Liver (tissue), 9 donors: Measurements from ENCODE around the gene PLA2G6. TPM values are rescaled to one million over a fixed set of nuclear protein-coding genes. Genes with fewer than 3 reads are reported as not detected.
"Not testable (repeated sequence)": the region's sequence is repeated elsewhere in the genome, so short reads cannot be mapped to it uniquely, and the experiment has no call there.

Source experiments
- DNase-seq: peaks from one replicate; pipeline ENCODE4 v3.0.0-alpha.2; 2017; ENCODE audit warnings: low spot score
- H3K27ac ChIP-seq, 2 donors: one replicate each; pipeline ENCODE4 v1.7.0; 2013; ENCODE audit warnings: inconsistent platforms in 2 of 2, low read length in 2 of 2, control low read depth in 1 of 2, low read depth in 1 of 2, mild to moderate bottlenecking in 1 of 2
- H3K27me3 ChIP-seq, 4 donors: one replicate each; pipeline versions ENCODE4 v1.6.1 to v1.7.0; 2013; ENCODE audit warnings: low read length in 3 of 4, inconsistent platforms in 1 of 4, mild to moderate bottlenecking in 1 of 4, moderate library complexity in 1 of 4; ENCODE audit not compliant: control insufficient read depth in 4 of 4, insufficient read depth in 4 of 4
- H3K36me3 ChIP-seq, 4 donors: one replicate each; pipeline versions ENCODE4 v1.6.1 to v1.7.0; 2013; ENCODE audit warnings: low read length in 3 of 4, mild to moderate bottlenecking in 3 of 4, low read depth in 1 of 4, moderate library complexity in 1 of 4; ENCODE audit not compliant: control insufficient read depth in 4 of 4, insufficient read depth in 3 of 4
- H3K4me1 ChIP-seq, 4 donors: one replicate each; pipeline versions ENCODE4 v1.6.1 to v1.7.0; 2013; ENCODE audit warnings: low read length in 3 of 4, mild to moderate bottlenecking in 3 of 4, moderate library complexity in 1 of 4; ENCODE audit not compliant: control insufficient read depth in 4 of 4, insufficient read depth in 4 of 4
- H3K4me3 ChIP-seq, 3 donors: one replicate each; pipeline versions ENCODE4 v1.6.1 to v1.7.0; 2013; ENCODE audit warnings: low read length in 3 of 3, control low read depth in 1 of 3, low read depth in 1 of 3, mild to moderate bottlenecking in 1 of 3
- H3K9ac ChIP-seq, 2 donors: one replicate each; pipeline ENCODE4 v1.7.0; 2013; ENCODE audit warnings: low read length in 2 of 2, mild to moderate bottlenecking in 2 of 2, moderate library complexity in 2 of 2, control low read depth in 1 of 2, low read depth in 1 of 2
- H3K9me3 ChIP-seq, 4 donors: one replicate each; pipeline versions ENCODE4 v1.6.1 to v1.7.0; 2013; ENCODE audit warnings: low read length in 3 of 4; ENCODE audit not compliant: control insufficient read depth in 4 of 4
- ATF3 ChIP-seq: IDR thresholded peaks from 2 replicates; pipeline ENCODE4 v1.6.1; 2016; ENCODE audit warnings: antibody characterized with exemption
- CTCF ChIP-seq: fragments of 150-350 bp; IDR thresholded peaks from 2 replicates; pipeline ENCODE4 v1.5.1; 2017; ENCODE audit warnings: improper control_type of control experiment, low read depth, low read length; ENCODE audit not compliant: missing input control
- EGR1 ChIP-seq, 2 donors: IDR thresholded peaks; 2 replicates each; pipeline ENCODE4 v1.6.1; 2016 to 2018; ENCODE audit warnings: antibody characterized with exemption in 2 of 2, low read depth in 2 of 2
- FOXA1 ChIP-seq: IDR thresholded peaks from 2 replicates; pipeline ENCODE4 v1.6.1; 2016; ENCODE audit warnings: antibody characterized with exemption
- FOXA2 ChIP-seq: IDR thresholded peaks from 2 replicates; pipeline ENCODE4 v1.6.1; 2016; ENCODE audit warnings: antibody characterized with exemption
- GABPA ChIP-seq, 2 donors: IDR thresholded peaks in 1 of 2; conservative IDR thresholded peaks in 1 of 2; 2 replicates each; pipeline ENCODE4 v1.6.1; 2016; ENCODE audit warnings: antibody characterized with exemption in 2 of 2, mild to moderate bottlenecking in 1 of 2, moderate library complexity in 1 of 2
- HNF4A ChIP-seq, 2 donors: conservative IDR thresholded peaks; 2 replicates each; pipeline ENCODE4 v1.6.1; 2016; ENCODE audit warnings: antibody characterized with exemption in 2 of 2, mild to moderate bottlenecking in 2 of 2
- JUND ChIP-seq, 2 donors: IDR thresholded peaks; 2 replicates each; pipeline ENCODE4 v1.6.1; 2016; ENCODE audit warnings: antibody characterized with exemption in 2 of 2
- MAX ChIP-seq: IDR thresholded peaks from 2 replicates; pipeline ENCODE4 v1.6.1; 2016; ENCODE audit warnings: antibody characterized with exemption
- NR2F2 ChIP-seq: IDR thresholded peaks from 2 replicates; pipeline ENCODE4 v1.6.1; 2016; ENCODE audit warnings: antibody characterized with exemption
- REST ChIP-seq: IDR thresholded peaks from 2 replicates; pipeline ENCODE4 v1.6.1; 2016; ENCODE audit warnings: antibody characterized with exemption, mild to moderate bottlenecking
- RXRA ChIP-seq, 2 donors: IDR thresholded peaks; 2 replicates each; pipeline ENCODE4 v1.6.1; 2017 to 2018; ENCODE audit warnings: antibody characterized with exemption in 2 of 2, mild to moderate bottlenecking in 1 of 2
- SP1 ChIP-seq: IDR thresholded peaks from 2 replicates; pipeline ENCODE4 v1.6.1; 2018; ENCODE audit warnings: antibody characterized with exemption, mild to moderate bottlenecking
- TAF1 ChIP-seq: conservative IDR thresholded peaks from 2 replicates; pipeline ENCODE4 v1.6.1; 2016; ENCODE audit warnings: antibody characterized with exemption, mild to moderate bottlenecking
- YY1 ChIP-seq: IDR thresholded peaks from 2 replicates; pipeline ENCODE4 v1.6.1; 2016; ENCODE audit warnings: antibody characterized with exemption, mild to moderate bottlenecking
- ZBTB33 ChIP-seq: IDR thresholded peaks from 2 replicates; pipeline ENCODE4 v1.6.1; 2016; ENCODE audit warnings: antibody characterized with exemption
- WGBS: extraction: QIAGEN DNeasy Blood & Tissue Kit; methylation state at CpG from one replicate; pipeline ENCODE4 v1.1.7; 2013; 5-methylcytosine and 5-hydroxymethylcytosine counted together
- polyA plus RNA-seq, 2 donors: library from polyadenylated mRNA; stranded (reverse) in 1 of 2; unstranded in 1 of 2; fragments of 200-250 nt in 1 of 2; fragments of >200 nt in 1 of 2; fragmentation: Nextera tagmentation in 1 of 2; extraction: Ambion mirVana in 1 of 2; gene quantifications; one replicate each; pipeline versions ENCODE4 v1.2.1 to v1.2.3, GENCODE V29; 2013 to 2015
- total RNA-seq, 2 donors: library from RNA; depleted of rRNA; stranded (reverse); fragments of >200 nt; gene quantifications; one replicate each; pipeline ENCODE4 v1.2.3, GENCODE V29; 2014
- donor health status: healthy.
- donor health status: healthy.
- donor health status: healthy.
- donor health status: healthy.
- donor health status: healthy.

Gene PLA2G6
- total and polyA plus RNA-seq, 4 donors, result 5.7 to 9.0 (median 7.2) TPM

GRCh38 chr22:38079804-38080203, 101.8 kb downstream of the PLA2G6 start:
- H3K4me1 ChIP-seq, result peaks cover 6 to 25% (median 16%) of the 10 kb centered on the region in 4 donors
- no peak for TF ChIP-seq RXRA (IDR thresholded peaks at IDR 0.05)
- no peak for TF ChIP-seq SP1
- no peak for TF ChIP-seq TAF1
- TF ChIP-seq EGR1 (IDR thresholded peaks at IDR 0.05; ENCODE audit: low read depth in 2 of 2), result no peak
- TF ChIP-seq ATF3, result no peak
- no peak for TF ChIP-seq FOXA1
- no peak for TF ChIP-seq MAX
- TF ChIP-seq HNF4A (conservative IDR thresholded peaks at IDR 0.05), result no peak
- TF ChIP-seq FOXA2, result no peak
- TF ChIP-seq NR2F2, result no peak
- no peak for TF ChIP-seq YY1
- TF ChIP-seq CTCF, result no peak
- no peak overlapping the region for H3K27ac ChIP-seq
- H3K27me3 ChIP-seq, result no peaks in the 10 kb centered on the region
- peaks cover 0 to 4% (median 0%) of the 10 kb centered on the region in 4 donors for H3K36me3 ChIP-seq
- no peaks in the 10 kb centered on the region for H3K9me3 ChIP-seq
- H3K4me3 ChIP-seq, result no peak overlapping the region
- 94% methylated on average over 7 of the region's 7 CpGs for WGBS
- no peak for DNase-seq
- H3K9ac ChIP-seq, result no peak overlapping the region

GRCh38 chr22:38079208-38079607, 102.4 kb downstream of the PLA2G6 start:
- H3K27me3 ChIP-seq, H3K9ac ChIP-seq, H3K9me3 ChIP-seq, H3K4me3 ChIP-seq, H3K36me3 ChIP-seq, H3K27ac ChIP-seq, DNase-seq: not testable (repeated sequence)
- H3K4me1 ChIP-seq, result peaks cover 9 to 27% (median 16%) of the 10 kb centered on the region in 4 donors
- 98% methylated on average over 2 of the region's 2 CpGs for WGBS

- 89% methylated on average over 22 of the region's 22 CpGs for WGBS
- no peak for DNase-seq
- Histone ChIP-seq H3K9me3 (no peaks in the 10 kb centered on the region), H3K4me1 (peaks cover 9 to 27% (median 16%) of the 10 kb centered on the region in 4 donors), H3K4me3 (no peak overlapping the region), H3K27me3 (no peaks in the 10 kb centered on the region), H3K27ac (no peak overlapping the region), H3K9ac (no peak overlapping the region), H3K36me3 (peaks cover 0 to 7% (median 5%) of the 10 kb centered on the region in 4 donors)
- no peak for TF ChIP-seq NR2F2
- no peak for TF ChIP-seq CTCF
- no peak for TF ChIP-seq REST
- no peak for TF ChIP-seq GABPA (IDR thresholded peaks at IDR 0.05 in 1 of 2, conservative IDR thresholded peaks at IDR 0.05 in 1 of 2)
- TF ChIP-seq FOXA1, result no peak
- TF ChIP-seq ZBTB33, result no peak
- no peak for TF ChIP-seq JUND (IDR thresholded peaks at IDR 0.05)
- no peak for TF ChIP-seq ATF3
- no peak for TF ChIP-seq HNF4A (conservative IDR thresholded peaks at IDR 0.05)
- no peak for TF ChIP-seq TAF1
- TF ChIP-seq RXRA (IDR thresholded peaks at IDR 0.05), result no peak
These were observed 103.4 kb downstream of the PLA2G6 start for GRCh38 chr22:38078046-38078840.
